ENCODE results near the gene SESTD1. TPM values are rescaled to one million over a fixed set of nuclear protein-coding genes. Genes with fewer than 3 reads are reported as not detected.
A peak's percentile ranks its signal among the peaks of the same experiment; 100 is the strongest.

SESTD1 gene
- total RNA-seq, 1 donor from 2014 or later, result 49.2 TPM

- ChIA-PET CTCF (no interaction called here), POLR2A (interaction anchor here (2.4 kb wide), 1 partner anchor 9 kb away, joined by 7 read pairs; no protein-coding TSS in a partner anchor)
- Mint-ChIP-seq H3K4me1 (peaks cover 35% of the 10 kb centered on the region), H3K4me3 (peak overlapping the region; percentile 82), H3K27ac (peak overlapping the region; percentile 5), H3K36me3 (ENCODE audit: low read depth) (no peaks in the 10 kb centered on the region), H3K27me3 (no peaks in the 10 kb centered on the region), H3K9me3 (no peaks in the 10 kb centered on the region)
- intact Hi-C loops (cut with micrococcal nuclease), result loop anchor here (10.0 kb wide), 1 partner anchor 811 kb away; the partner anchor contains the start of genes PJVK and PRKRA
- ATAC-seq (ENCODE audit: low read depth) (no peak), DNase-seq (no peak)
- no peak for TF ChIP-seq CTCF (IDR thresholded peaks at IDR 0.05)
Measured at GRCh38 chr2:179266271-179266670, 1.6 kb upstream of the SESTD1 start.

GRCh38 chr2:179265082-179265510 lies 464 bp upstream of the SESTD1 start:
- POLR2A ChIA-PET, result interaction anchor here (0.6 to 2.4 kb wide), 2 partner anchors 10 to 26 kb away, joined by 3 to 7 read pairs; no protein-coding TSS in a partner anchor
- ATAC-seq (ENCODE audit: low read depth) (no peak), DNase-seq (no peak)
- CTCF ChIA-PET, result no interaction called here
- H3K9me3 Mint-ChIP-seq, result no peaks in the 10 kb centered on the region
- no peaks in the 10 kb centered on the region for H3K36me3 Mint-ChIP-seq (ENCODE audit: low read depth)
- no peaks in the 10 kb centered on the region for H3K27me3 Mint-ChIP-seq
- H3K4me3 Mint-ChIP-seq, result peak overlapping the region; percentile 82
- no peak for TF ChIP-seq CTCF (IDR thresholded peaks at IDR 0.05)
- H3K27ac Mint-ChIP-seq, result peak overlapping the region; percentile 86
- H3K4me1 Mint-ChIP-seq, result peaks cover 47% of the 10 kb centered on the region
- intact Hi-C loops (cut with micrococcal nuclease), result loop anchor here (2.0 to 10.0 kb wide), 2 partner anchors 14 to 810 kb away; partner anchors contain the start of genes PJVK and PRKRA

GRCh38 chr2:179263446-179264367 lies 925 bp downstream of the SESTD1 start:
- Mint-ChIP-seq H3K27me3 (no peaks in the 10 kb centered on the region), H3K9me3 (no peaks in the 10 kb centered on the region), H3K27ac (peak overlapping the region; percentile 82), H3K4me3 (peak overlapping the region; percentile 91), H3K4me1 (peaks cover 60% of the 10 kb centered on the region), H3K36me3 (ENCODE audit: low read depth) (no peaks in the 10 kb centered on the region)
- no peak for TF ChIP-seq CTCF (IDR thresholded peaks at IDR 0.05)
- CTCF ChIA-PET, result interaction anchor here (1.6 to 2.0 kb wide), 2 partner anchors 9 to 11 kb away, joined by 3 to 5 read pairs; no protein-coding TSS in a partner anchor
- DNase-seq (peak; percentile 43), ATAC-seq (ENCODE audit: low read depth) (peak; percentile 9)
- intact Hi-C loops (cut with micrococcal nuclease), result loop anchor here (1.0 to 10.0 kb wide), 7 partner anchors 8 to 809 kb away; partner anchors contain the start of genes PJVK and PRKRA
- POLR2A ChIA-PET, result interaction anchor here (0.7 to 2.3 kb wide), 7 partner anchors 10 to 24 kb away, joined by 3 to 14 read pairs (median 6); no protein-coding TSS in a partner anchor

GRCh38 chr2:179263015-179263414 lies 1.6 kb downstream of the SESTD1 start:
- no peak for TF ChIP-seq CTCF (IDR thresholded peaks at IDR 0.05)
- ChIA-PET POLR2A (interaction anchor here (0.6 to 2.3 kb wide), 7 partner anchors 10 to 33 kb away, joined by 4 to 14 read pairs (median 6); no protein-coding TSS in a partner anchor), CTCF (interaction anchor here (1.6 to 2.0 kb wide), 2 partner anchors 9 to 10 kb away, joined by 3 to 5 read pairs; no protein-coding TSS in a partner anchor)
- no peaks in the 10 kb centered on the region for H3K9me3 Mint-ChIP-seq
- intact Hi-C loops (cut with micrococcal nuclease), result loop anchor here (1.0 to 10.0 kb wide), 5 partner anchors 8 to 808 kb away; partner anchors contain the start of genes PJVK and PRKRA
- H3K27ac Mint-ChIP-seq, result peak overlapping the region; percentile 82
- no peak for DNase-seq
- H3K4me3 Mint-ChIP-seq, result peak overlapping the region; percentile 91
- H3K4me1 Mint-ChIP-seq, result peaks cover 66% of the 10 kb centered on the region
- no peaks in the 10 kb centered on the region for H3K36me3 Mint-ChIP-seq (ENCODE audit: low read depth)
- ATAC-seq (ENCODE audit: low read depth), result no peak
- H3K27me3 Mint-ChIP-seq, result no peaks in the 10 kb centered on the region

Measured in activated B cell treated with CpG ODN at 0.5 μM for 24 hours (primary cell).